Measurements from ENCODE around the gene TRERF1.

DNA sequence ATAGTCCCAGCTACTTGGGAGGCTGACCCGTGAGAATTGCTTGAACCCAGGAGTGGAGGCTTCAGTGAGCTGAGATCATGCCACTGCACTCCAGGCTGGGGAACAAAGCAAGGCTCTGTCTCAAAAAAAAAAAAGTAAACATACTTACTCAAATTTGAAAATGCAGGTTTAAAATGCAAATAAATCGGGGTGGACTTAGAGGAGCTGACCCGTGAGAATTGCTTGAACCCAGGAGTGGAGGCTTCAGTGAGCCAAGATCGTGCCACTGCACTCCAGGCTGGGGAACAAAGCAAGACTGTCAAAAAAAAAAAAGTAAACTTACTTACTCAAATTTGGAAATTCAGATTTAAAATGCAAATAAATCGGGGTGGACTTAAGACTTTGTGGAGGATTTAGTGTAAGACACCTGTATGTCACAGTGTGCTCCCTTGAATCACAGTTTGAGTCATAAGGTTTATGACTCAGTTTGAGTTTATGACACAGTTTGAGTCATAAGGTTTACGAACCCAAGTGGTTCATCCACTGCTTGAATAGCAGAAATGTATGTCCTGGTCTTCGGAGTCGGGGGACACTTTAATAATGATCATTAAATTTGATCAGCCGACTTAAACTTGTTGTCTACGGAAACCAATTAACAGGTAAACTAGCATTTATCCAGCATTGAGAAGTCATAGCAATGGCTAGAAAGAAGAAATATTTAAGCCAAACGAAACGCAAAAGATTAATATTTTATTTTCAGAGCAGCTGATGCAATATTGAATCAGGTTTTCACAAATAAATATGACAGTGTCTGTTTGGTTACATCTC, 227.3 kb downstream of the TRERF1 start:
- TF ChIP-seq EZH2 (IDR thresholded peaks at IDR 0.05): no peak
- TF ChIP-seq POLR2AphosphoS5 (IDR thresholded peaks at IDR 0.05; ENCODE audit: borderline replicate concordance, low read depth, low read length): no peak

Measured in SK-N-MC (cell line).